H9 (cell line): ENCODE measurements around the gene KIF13A. TPM values are rescaled to one million over a fixed set of nuclear protein-coding genes. Genes with fewer than 3 reads are reported as not detected.

ENCODE experiments used
- DNase-seq: peaks from one replicate; pipeline ENCODE4 v3.0.0-alpha.2; 2017
- H2AFZ ChIP-seq: one replicate; pipeline ENCODE4 v1.6.1; 2013; ENCODE audit warnings: mild to moderate bottlenecking, low read length, control low read depth, moderate library complexity
- H2AK5ac ChIP-seq: 2 replicates; pipeline ENCODE4 v1.6.1; 2013; ENCODE audit warnings: low read length, control low read depth, mixed read lengths; ENCODE audit not compliant: insufficient read length
- H2BK120ac ChIP-seq: one replicate; pipeline ENCODE4 v1.6.1; 2013; ENCODE audit warnings: low read depth, mild to moderate bottlenecking, low read length, control low read depth, inconsistent platforms; ENCODE audit not compliant: poor library complexity, severe bottlenecking
- H2BK12ac ChIP-seq: 2 replicates; pipeline ENCODE4 v1.6.1; 2013; ENCODE audit warnings: low read length, control low read depth, mixed read lengths, low read depth; ENCODE audit not compliant: insufficient read length
- H2BK15ac ChIP-seq: 2 replicates; pipeline ENCODE4 v1.6.1; 2013; ENCODE audit warnings: low read depth, low read length, control low read depth
- H2BK20ac ChIP-seq: one replicate; pipeline ENCODE4 v1.6.1; 2013; ENCODE audit warnings: low read depth, mild to moderate bottlenecking, low read length, control low read depth, inconsistent platforms; ENCODE audit not compliant: poor library complexity, severe bottlenecking
- H2BK5ac ChIP-seq: 2 replicates; pipeline ENCODE4 v1.6.1; 2013; ENCODE audit warnings: low read length, control low read depth, mixed read lengths; ENCODE audit not compliant: insufficient read length
- H3K14ac ChIP-seq: 2 replicates; pipeline ENCODE4 v1.6.1; 2013; ENCODE audit warnings: low read length, control low read depth; ENCODE audit not compliant: insufficient read depth
- H3K18ac ChIP-seq: 2 replicates; pipeline ENCODE4 v1.6.1; 2013; ENCODE audit warnings: low read depth, mild to moderate bottlenecking, mixed read lengths, low read length, control low read depth; ENCODE audit not compliant: insufficient read length
- H3K23ac ChIP-seq: 2 replicates; pipeline ENCODE4 v1.6.1; 2013; ENCODE audit warnings: low read length, control low read depth, mixed read lengths, low read depth; ENCODE audit not compliant: insufficient read length
- H3K23me2 ChIP-seq: 2 replicates; pipeline ENCODE4 v1.6.1; 2013; ENCODE audit warnings: low read depth, mild to moderate bottlenecking, mixed read lengths, low read length, control low read depth; ENCODE audit not compliant: insufficient read length, poor library complexity, severe bottlenecking
- H3K27ac ChIP-seq: 2 replicates; pipeline ENCODE4 v1.5.1; 2013; ENCODE audit warnings: low read length, control low read depth, mixed read lengths, low read depth; ENCODE audit not compliant: insufficient read length
- H3K27me3 ChIP-seq: 2 replicates; pipeline ENCODE4 v1.6.1; 2013; ENCODE audit warnings: low read length, control low read depth, inconsistent platforms; ENCODE audit not compliant: insufficient read depth
- H3K4ac ChIP-seq: 2 replicates; pipeline ENCODE4 v1.6.1; 2013; ENCODE audit warnings: low read depth, mild to moderate bottlenecking, control low read depth, inconsistent platforms, low read length, moderate library complexity
- H3K4me1 ChIP-seq: 2 replicates; pipeline ENCODE4 v1.6.1; 2013; ENCODE audit warnings: low read length, control low read depth, inconsistent platforms; ENCODE audit not compliant: insufficient read depth
- H3K4me2 ChIP-seq: 2 replicates; pipeline ENCODE4 v1.6.1; 2013; ENCODE audit warnings: low read length, control low read depth, mixed read lengths; ENCODE audit not compliant: insufficient read length, insufficient read depth
- H3K56ac ChIP-seq: 2 replicates; pipeline ENCODE4 v1.6.1; 2013; ENCODE audit warnings: low read depth, mild to moderate bottlenecking, mixed read lengths, low read length, control low read depth; ENCODE audit not compliant: insufficient read length
- H3K79me1 ChIP-seq: 2 replicates; pipeline ENCODE4 v1.6.1; 2013; ENCODE audit warnings: low read depth, mild to moderate bottlenecking, moderate library complexity, low read length, control low read depth, inconsistent platforms; ENCODE audit not compliant: insufficient read depth, poor library complexity, severe bottlenecking
- H3K79me2 ChIP-seq: 2 replicates; pipeline ENCODE4 v1.6.1; 2013; ENCODE audit warnings: low read length, control low read depth, inconsistent platforms; ENCODE audit not compliant: insufficient read depth
- H3K9ac ChIP-seq: 2 replicates; pipeline ENCODE4 v1.6.1; 2013; ENCODE audit warnings: low read length, control low read depth, mixed read lengths; ENCODE audit not compliant: insufficient read length; ENCODE audit errors: extremely low read depth
- H3K9me3 ChIP-seq: one replicate; pipeline ENCODE4 v1.6.1; 2013; ENCODE audit warnings: low read depth, low read length, inconsistent platforms; ENCODE audit not compliant: control insufficient read depth
- H3T11ph ChIP-seq: one replicate; pipeline ENCODE4 v1.6.1; 2013; ENCODE audit warnings: mild to moderate bottlenecking, low read length, control low read depth, inconsistent platforms
- H4K20me1 ChIP-seq: one replicate; pipeline ENCODE4 v1.6.1; 2013; ENCODE audit not compliant: control insufficient read depth, insufficient read length, insufficient read depth
- H4K5ac ChIP-seq: 2 replicates; pipeline ENCODE4 v1.6.1; 2013; ENCODE audit warnings: low read depth, mild to moderate bottlenecking, mixed read lengths, low read length, control low read depth; ENCODE audit not compliant: insufficient read length
- H4K8ac ChIP-seq: replicated peaks from 2 replicates; pipeline ENCODE4 v1.6.1; 2013; ENCODE audit warnings: low read length, control low read depth, mixed read lengths, low read depth; ENCODE audit not compliant: insufficient read length
- H4K91ac ChIP-seq: 2 replicates; pipeline ENCODE4 v1.6.1; 2013; ENCODE audit warnings: low read depth, mild to moderate bottlenecking, moderate library complexity, mixed read lengths, low read length, control low read depth; ENCODE audit not compliant: insufficient read length
- H3K27ac Mint-ChIP-seq, 3 experiments: 2 replicates in 2 of 3; 3 replicates in 1 of 3; pipeline ENCODE4 v1.8.0; 2020 to 2021; ENCODE audit warnings: mixed read lengths in 3 of 3, mild to moderate bottlenecking in 1 of 3, moderate library complexity in 1 of 3
- H3K27me3 Mint-ChIP-seq: 2 replicates; pipeline ENCODE4 v1.8.0; 2021; ENCODE audit warnings: low read depth, mild to moderate bottlenecking, moderate library complexity, mixed read lengths
- H3K36me3 Mint-ChIP-seq, 3 experiments: 2 replicates in 2 of 3; 3 replicates in 1 of 3; pipeline ENCODE4 v1.8.0; 2020 to 2021; ENCODE audit warnings: low read depth in 3 of 3, mixed read lengths in 3 of 3; ENCODE audit not compliant: insufficient read depth in 1 of 3
- H3K4me1 Mint-ChIP-seq, 2 experiments: 2 replicates each; pipeline ENCODE4 v1.8.0; 2020; ENCODE audit warnings: mixed read lengths in 2 of 2
- H3K4me3 Mint-ChIP-seq, 2 experiments: 2 replicates in 1 of 2; 3 replicates in 1 of 2; pipeline ENCODE4 v1.8.0; 2020 to 2021; ENCODE audit warnings: mild to moderate bottlenecking in 2 of 2, mixed read lengths in 2 of 2, moderate library complexity in 1 of 2
- H3K9me3 Mint-ChIP-seq, 2 experiments: 2 replicates in 1 of 2; 3 replicates in 1 of 2; pipeline ENCODE4 v1.8.0; 2020; ENCODE audit warnings: mild to moderate bottlenecking in 2 of 2, mixed read lengths in 2 of 2, moderate library complexity in 1 of 2
- WGBS: extraction: QIAGEN DNeasy Blood & Tissue Kit; methylation state at CpG from one replicate; pipeline ENCODE4 v1.1.7; 2013; ENCODE audit warnings: missing lambda C conversion rate, low lambda C conversion rate, mixed read lengths; ENCODE audit not compliant: insufficient read length; ENCODE audit errors: extremely low coverage; 5-methylcytosine and 5-hydroxymethylcytosine counted together
- total RNA-seq: library from RNA; stranded (reverse); gene quantifications from 2 replicates; pipeline ENCODE4 v1.2.1, GENCODE V29; 2021
- TF ChIP-seq, protein P1 (sequence below): fragments of 200-600 bp; sonication (generic); conservative IDR thresholded peaks from 3 replicates; pipeline ENCODE4 v1.8.0; 2021; ENCODE audit warnings: antibody characterized with exemption, mild to moderate bottlenecking

The KIF13A gene
- total RNA-seq, 1 experiment from 2014 or later = 38.2 TPM

DNA sequence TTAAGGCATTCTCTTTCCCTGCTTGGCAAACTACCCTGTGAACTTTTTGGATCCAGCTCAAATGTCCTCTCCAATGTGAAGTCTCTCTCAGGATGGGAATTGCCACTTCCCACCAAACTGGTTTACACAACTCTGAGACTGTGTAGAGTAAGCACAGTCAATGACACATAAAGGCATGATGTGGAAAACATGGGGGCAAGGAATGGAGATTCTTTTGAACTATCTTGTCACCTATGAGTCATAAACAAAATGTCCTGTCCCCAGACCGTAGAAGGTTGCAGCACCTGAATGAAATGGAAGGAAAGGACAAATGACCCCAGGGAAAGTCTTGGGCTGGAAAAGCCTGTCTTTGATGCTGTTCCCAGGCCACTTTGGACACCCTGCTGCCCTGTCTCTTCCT is 11.0 kb upstream of the KIF13A start:
- no peak overlapping the region for H4K8ac ChIP-seq
- H3K36me3 Mint-ChIP-seq = no peaks in the 10 kb centered on the region
- H3K9me3 Mint-ChIP-seq = no peaks in the 10 kb centered on the region
- H3K79me2 ChIP-seq = no peaks in the 10 kb centered on the region
- no peak overlapping the region for H3T11ph ChIP-seq
- H3K56ac ChIP-seq = no peak overlapping the region
- no peak overlapping the region for H3K4me3 Mint-ChIP-seq
- H3K23ac ChIP-seq = no peak overlapping the region
- DNase-seq = no peak
- no peaks in the 10 kb centered on the region for H3K4me1 ChIP-seq
- H3K18ac ChIP-seq = no peak overlapping the region
- no peak overlapping the region for H3K27ac ChIP-seq
- no peak overlapping the region for H2AFZ ChIP-seq
- H4K20me1 ChIP-seq = no peaks in the 10 kb centered on the region
- no CpG with 5 or more reads among the region's 1 CpG for WGBS
- no peaks in the 10 kb centered on the region for H3K27me3 ChIP-seq
- no peaks in the 10 kb centered on the region for H3K9me3 ChIP-seq
- no peak overlapping the region for H3K14ac ChIP-seq
- H3K4me2 ChIP-seq = no peak overlapping the region
- H3K27me3 Mint-ChIP-seq = peaks cover 13% of the 10 kb centered on the region
- H2BK20ac ChIP-seq = no peak overlapping the region
- H3K4me1 Mint-ChIP-seq = peaks cover 7 to 9% of the 10 kb centered on the region in 2 experiments
- H3K23me2 ChIP-seq = no peaks in the 10 kb centered on the region
- no peak overlapping the region for H2BK5ac ChIP-seq
- H4K91ac ChIP-seq = no peak overlapping the region
- no peak overlapping the region for H4K5ac ChIP-seq
- no peak overlapping the region for H3K27ac Mint-ChIP-seq
- H2BK12ac ChIP-seq = no peak overlapping the region
- no peak overlapping the region for H2AK5ac ChIP-seq
- no peak overlapping the region for H2BK120ac ChIP-seq
- H3K79me1 ChIP-seq = no peaks in the 10 kb centered on the region
- H3K4ac ChIP-seq = no peak overlapping the region
- H2BK15ac ChIP-seq = no peak overlapping the region
- no peak overlapping the region for H3K9ac ChIP-seq
- TF ChIP-seq, protein P1, sequence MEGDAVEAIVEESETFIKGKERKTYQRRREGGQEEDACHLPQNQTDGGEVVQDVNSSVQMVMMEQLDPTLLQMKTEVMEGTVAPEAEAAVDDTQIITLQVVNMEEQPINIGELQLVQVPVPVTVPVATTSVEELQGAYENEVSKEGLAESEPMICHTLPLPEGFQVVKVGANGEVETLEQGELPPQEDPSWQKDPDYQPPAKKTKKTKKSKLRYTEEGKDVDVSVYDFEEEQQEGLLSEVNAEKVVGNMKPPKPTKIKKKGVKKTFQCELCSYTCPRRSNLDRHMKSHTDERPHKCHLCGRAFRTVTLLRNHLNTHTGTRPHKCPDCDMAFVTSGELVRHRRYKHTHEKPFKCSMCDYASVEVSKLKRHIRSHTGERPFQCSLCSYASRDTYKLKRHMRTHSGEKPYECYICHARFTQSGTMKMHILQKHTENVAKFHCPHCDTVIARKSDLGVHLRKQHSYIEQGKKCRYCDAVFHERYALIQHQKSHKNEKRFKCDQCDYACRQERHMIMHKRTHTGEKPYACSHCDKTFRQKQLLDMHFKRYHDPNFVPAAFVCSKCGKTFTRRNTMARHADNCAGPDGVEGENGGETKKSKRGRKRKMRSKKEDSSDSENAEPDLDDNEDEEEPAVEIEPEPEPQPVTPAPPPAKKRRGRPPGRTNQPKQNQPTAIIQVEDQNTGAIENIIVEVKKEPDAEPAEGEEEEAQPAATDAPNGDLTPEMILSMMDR = no peak
